Measurements from ENCODE around the gene PSEN1.

The PSEN1 gene

DNA sequence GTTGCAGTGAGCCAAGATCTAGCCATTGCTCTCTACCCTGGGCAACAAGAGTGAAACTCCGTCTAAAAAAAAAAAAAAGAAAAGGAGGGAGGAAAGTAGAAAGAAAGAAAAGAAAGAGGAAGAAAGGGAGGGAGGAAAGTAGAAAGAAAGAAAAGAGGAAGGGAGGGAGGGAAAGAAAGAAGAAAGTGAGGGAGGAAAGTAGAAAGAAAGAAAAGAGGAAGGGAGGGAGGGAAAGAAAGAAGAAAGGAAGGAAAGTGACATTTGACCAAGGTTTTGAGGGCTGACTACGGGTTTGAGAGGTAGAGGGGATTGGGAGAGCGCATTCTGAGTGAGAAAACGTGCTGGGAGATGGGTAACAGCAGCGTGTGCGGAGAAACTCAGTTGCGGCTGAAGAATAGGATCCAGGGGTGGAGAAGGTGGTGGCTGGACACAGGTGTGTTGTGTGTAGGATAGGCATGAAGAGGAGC, 100.5 kb downstream of the PSEN1 start:
- TF ChIP-seq, protein P1, sequence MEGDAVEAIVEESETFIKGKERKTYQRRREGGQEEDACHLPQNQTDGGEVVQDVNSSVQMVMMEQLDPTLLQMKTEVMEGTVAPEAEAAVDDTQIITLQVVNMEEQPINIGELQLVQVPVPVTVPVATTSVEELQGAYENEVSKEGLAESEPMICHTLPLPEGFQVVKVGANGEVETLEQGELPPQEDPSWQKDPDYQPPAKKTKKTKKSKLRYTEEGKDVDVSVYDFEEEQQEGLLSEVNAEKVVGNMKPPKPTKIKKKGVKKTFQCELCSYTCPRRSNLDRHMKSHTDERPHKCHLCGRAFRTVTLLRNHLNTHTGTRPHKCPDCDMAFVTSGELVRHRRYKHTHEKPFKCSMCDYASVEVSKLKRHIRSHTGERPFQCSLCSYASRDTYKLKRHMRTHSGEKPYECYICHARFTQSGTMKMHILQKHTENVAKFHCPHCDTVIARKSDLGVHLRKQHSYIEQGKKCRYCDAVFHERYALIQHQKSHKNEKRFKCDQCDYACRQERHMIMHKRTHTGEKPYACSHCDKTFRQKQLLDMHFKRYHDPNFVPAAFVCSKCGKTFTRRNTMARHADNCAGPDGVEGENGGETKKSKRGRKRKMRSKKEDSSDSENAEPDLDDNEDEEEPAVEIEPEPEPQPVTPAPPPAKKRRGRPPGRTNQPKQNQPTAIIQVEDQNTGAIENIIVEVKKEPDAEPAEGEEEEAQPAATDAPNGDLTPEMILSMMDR (conservative IDR thresholded peaks at IDR 0.05): no peak
- H3K27ac ChIP-seq: no peak overlapping the region

DNA sequence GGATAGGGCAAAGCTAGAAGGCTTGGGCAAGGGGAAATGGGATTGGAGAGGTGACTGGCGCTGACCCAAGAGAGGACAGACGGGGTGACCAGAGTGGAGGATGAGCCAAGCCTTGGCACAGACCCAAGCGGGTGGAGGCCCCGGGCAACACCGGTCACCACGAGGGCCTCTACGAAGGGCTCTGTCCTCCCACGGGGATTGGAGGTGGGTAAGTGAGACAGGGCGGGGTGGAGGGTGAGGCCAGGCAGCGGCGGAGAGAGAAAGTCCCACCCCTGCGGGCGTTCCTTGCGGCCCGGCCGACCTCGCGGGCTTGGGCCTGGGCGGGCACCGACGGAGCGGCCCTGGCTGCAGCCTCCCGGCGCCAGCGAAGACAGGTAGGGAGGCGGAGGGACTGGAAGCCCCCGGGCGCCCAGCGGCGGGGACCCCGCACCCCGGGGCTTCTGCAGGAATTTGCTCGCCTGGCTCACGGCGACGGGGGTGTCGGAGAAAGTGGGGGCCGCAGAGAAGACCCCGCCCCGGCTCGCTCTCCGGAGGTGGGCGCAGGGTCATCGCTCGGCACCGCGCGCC, 101.0 kb downstream of the PSEN1 start, which contains the start of gene PAPLN:
TSS of gene PAPLN (plus strand) at position 288 of the 567 bp plus-strand sequence. CDS start 2,273 bp downstream, outside the sequence.
- peak within 1 kb of the TSS; percentile 25; the same call in 1 of the 2 replicates for H3K27ac ChIP-seq

DNA sequence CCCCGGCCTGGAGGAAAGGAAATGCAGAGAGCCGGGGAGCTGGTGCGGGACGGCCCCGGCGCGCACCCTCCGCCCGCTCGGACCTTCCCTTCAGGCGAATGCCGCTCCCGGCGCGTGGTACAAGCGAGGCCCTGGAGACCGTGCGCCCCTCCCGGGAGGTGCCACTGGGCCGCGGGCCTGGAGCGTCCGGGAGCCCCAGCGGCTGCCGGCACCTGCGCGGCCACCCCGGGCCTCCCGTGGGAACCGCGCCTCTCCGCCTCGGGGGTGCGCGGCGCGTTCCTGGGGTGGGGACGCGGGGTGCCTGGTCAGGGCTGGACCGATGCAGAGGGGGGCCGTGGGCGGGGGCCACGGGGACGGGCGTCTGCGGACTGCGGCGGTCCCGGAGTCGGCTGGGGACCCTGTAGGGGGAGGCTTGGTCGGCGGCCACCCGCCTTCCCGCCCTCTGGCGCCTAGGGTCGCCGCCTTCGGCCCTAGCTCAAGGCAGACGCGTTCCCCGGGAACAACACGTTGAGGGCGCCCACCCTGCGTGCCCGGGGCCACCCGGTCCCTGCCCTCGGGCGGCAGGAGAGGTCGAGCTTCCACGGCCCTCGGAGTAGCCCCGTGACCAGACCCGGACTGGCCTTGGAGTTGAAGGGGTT, 101.6 kb downstream of the PSEN1 start:
- TF ChIP-seq, protein P1 (conservative IDR thresholded peaks at IDR 0.05): no peak
- H3K27ac ChIP-seq: peak overlapping the region; percentile 25; the same call in 1 of the 2 replicates

More for the DNA sequence above, 101.0 kb downstream of the PSEN1 start, which contains the start of gene PAPLN:
- TF ChIP-seq, protein P1 (conservative IDR thresholded peaks at IDR 0.05): no peak

DNA sequence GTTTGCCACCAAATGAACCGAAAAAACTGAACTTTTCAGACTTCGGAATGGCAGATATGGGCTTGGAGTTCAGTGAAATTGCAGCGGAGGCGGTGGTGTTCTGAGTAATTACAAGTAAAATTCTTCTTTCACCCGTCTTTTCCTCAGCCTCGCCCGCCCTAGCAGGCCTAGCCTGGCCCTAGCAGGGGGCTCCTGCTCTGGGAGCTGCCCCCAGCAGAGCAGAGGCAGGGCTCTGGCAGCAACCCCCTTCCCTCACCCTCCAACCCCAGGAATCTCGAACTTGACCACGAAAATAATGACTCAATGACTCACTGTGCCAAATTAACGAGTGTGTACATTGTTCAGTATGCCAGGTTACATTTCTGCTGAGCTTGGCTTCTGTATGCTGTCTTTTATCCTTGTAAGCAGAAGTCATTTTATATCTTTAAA, 102.1 kb downstream of the PSEN1 start:
- TF ChIP-seq, protein P1 (conservative IDR thresholded peaks at IDR 0.05): no peak
- H3K27ac ChIP-seq: no peak overlapping the region; the same call in 1 of the 2 replicates

DNA sequence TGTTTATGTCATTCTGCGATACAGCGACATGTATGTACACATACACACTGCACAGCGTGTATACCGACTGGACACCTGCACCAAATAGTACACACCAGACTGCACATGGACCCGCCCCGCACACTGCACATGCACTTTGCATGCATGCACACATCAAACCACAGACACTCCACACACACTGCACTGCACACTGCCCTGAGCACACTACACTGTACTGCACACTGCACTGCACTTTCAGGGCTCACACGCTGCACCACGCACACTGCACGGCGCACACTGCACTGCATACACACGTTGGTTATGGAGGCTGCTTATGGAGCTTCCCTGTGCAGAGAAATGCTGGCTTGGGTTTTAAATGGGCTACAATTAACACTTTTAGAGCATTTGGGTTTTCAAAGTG, 102.6 kb downstream of the PSEN1 start:
- H3K27ac ChIP-seq: no peak overlapping the region

DNA sequence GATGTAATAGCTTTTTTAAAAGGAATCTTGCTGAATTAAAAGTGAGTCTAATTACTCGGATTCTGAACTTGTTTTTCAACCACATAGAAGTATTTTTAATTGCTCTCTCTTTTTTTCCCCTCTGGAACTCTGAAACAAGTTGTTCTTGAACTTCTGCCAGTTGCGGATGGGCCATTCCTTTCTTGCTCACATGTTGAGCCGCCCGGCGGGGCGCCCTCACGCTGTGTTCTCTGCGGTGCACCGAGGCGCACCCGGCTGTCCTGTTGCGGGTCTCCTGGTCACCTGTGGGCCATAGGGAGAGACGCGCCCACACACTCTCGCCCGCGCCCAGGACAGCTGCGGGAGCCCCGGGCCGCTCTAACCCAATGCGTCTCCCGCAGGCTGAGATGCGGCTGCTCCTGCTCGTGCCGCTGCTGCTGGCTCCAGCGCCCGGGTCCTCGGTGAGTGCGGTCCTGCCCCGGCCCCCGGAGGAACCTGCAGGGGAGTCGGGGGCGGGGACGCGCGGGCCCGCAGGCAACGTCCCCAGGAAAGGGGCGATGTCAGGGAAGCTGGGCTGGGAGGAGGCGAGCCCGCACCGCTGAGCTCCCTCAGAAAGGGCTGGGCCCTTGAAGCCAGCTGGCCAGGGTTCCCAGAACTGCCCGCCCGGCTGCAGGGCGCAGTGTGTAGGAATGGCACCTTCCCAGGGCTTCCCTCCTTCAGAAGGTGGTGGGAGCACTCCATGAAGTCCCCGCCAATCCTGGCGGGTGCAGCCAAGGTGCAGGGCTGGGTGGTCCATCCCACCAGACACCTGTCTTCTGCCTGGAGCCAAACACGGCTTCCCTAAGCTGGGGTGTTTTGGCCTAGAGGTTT, 103.3 kb downstream of the PSEN1 start:
- no peak overlapping the region for H3K27ac ChIP-seq

More for the DNA sequence above, 102.6 kb downstream of the PSEN1 start:
- TF ChIP-seq, protein P1 (conservative IDR thresholded peaks at IDR 0.05): no peak

More for the DNA sequence above, 103.3 kb downstream of the PSEN1 start:
- TF ChIP-seq, protein P1 (conservative IDR thresholded peaks at IDR 0.05): 0 out of 2 replicates have a peak, but pooled peaks have one; percentile 5

Data from VCaP (cell line).